NCI-H187 treated with DMSO at 0.1 percent for 48 hours (cell line): ENCODE results near the gene COX4I1.
"Not testable (repeated sequence)": the region's sequence is repeated elsewhere in the genome, so short reads cannot be mapped to it uniquely, and the experiment has no call there.

Source experiments
- DNase-seq: peaks from one replicate; lab custom pipeline; 2025; lab: John Stamatoyannopoulos, UW

The COX4I1 gene

GRCh38 chr16:85800321-85800669, 800 bp downstream of the COX4I1 start:
- no peak for DNase-seq

- DNase-seq, result no peak
Observed at GRCh38 chr16:85803570-85803969, 4.1 kb downstream of the COX4I1 start.

- no peak for DNase-seq
Observed at GRCh38 chr16:85805442-85806045, 6.0 kb downstream of the COX4I1 start.

- no peak for DNase-seq
Observed at GRCh38 chr16:85806539-85806938, 7.0 kb downstream of the COX4I1 start.

- not testable (repeated sequence) for DNase-seq
Observed at GRCh38 chr16:85807340-85807739, 7.8 kb downstream of the COX4I1 start.

- DNase-seq, result not testable (repeated sequence)
Observed at GRCh38 chr16:85808104-85808503, 8.6 kb downstream of the COX4I1 start.

- no peak for DNase-seq
Observed at GRCh38 chr16:85808926-85809325, 9.4 kb downstream of the COX4I1 start.

GRCh38 chr16:85809645-85810044, 10.2 kb downstream of the COX4I1 start:
- DNase-seq, result no peak

- DNase-seq, result no peak
Observed at GRCh38 chr16:85810097-85810741, 10.7 kb downstream of the COX4I1 start.

- no peak for DNase-seq
Observed at GRCh38 chr16:85810742-85811115, 11.2 kb downstream of the COX4I1 start.

GRCh38 chr16:85812031-85812807, 12.7 kb downstream of the COX4I1 start:
- no peak for DNase-seq

GRCh38 chr16:85812811-85813700, 13.6 kb downstream of the COX4I1 start:
- DNase-seq, result no peak

- DNase-seq, result no peak
Observed at GRCh38 chr16:85816159-85816558, 16.7 kb downstream of the COX4I1 start.

GRCh38 chr16:85817195-85817594, 17.7 kb downstream of the COX4I1 start:
- not testable (repeated sequence) for DNase-seq

GRCh38 chr16:85819245-85819644, 19.8 kb downstream of the COX4I1 start:
- DNase-seq, result no peak

- no peak for DNase-seq
Observed at GRCh38 chr16:85819771-85820170, 20.3 kb downstream of the COX4I1 start.

- no peak for DNase-seq
Observed at GRCh38 chr16:85820604-85821372, 21.3 kb downstream of the COX4I1 start.

- no peak for DNase-seq
Observed at GRCh38 chr16:85821390-85822135, 22.1 kb downstream of the COX4I1 start.

- DNase-seq, result no peak
Observed at GRCh38 chr16:85822145-85822544, 22.6 kb downstream of the COX4I1 start.

- no peak for DNase-seq
Observed at GRCh38 chr16:85823328-85823920, 23.9 kb downstream of the COX4I1 start.
